H1 (cell line): ENCODE measurements around the gene SESN2. TPM values are rescaled to one million over a fixed set of nuclear protein-coding genes. Genes with fewer than 3 reads are reported as not detected.

Experiments used
- CTCF ChIA-PET: fragments of 300-600 bp; sonication (Branson Sonifier 250); formaldehyde crosslinking; loops from one replicate; lab custom pipeline; 2021; ENCODE audit not compliant: partially characterized antibody; lab: Charles Lee
- POLR2A ChIA-PET: fragments of 300-600 bp; sonication (Branson Sonifier 250); formaldehyde crosslinking; loops from one replicate; lab custom pipeline; 2021; ENCODE audit warnings: inconsistent platforms; ENCODE audit not compliant: partially characterized antibody; lab: Charles Lee
- DNase-seq, 2 experiments: peaks; one replicate each; pipeline versions ENCODE4 v3.0.0 to v3.0.0-alpha.2; 2010 to 2022; ENCODE audit warnings: low spot score in 2 of 2, low read depth in 1 of 2, mixed read lengths in 1 of 2
- FAIRE-seq: peaks from 2 replicates; lab custom pipeline; 2011; peaks lifted over from hg19 to GRCh38; lab: Jason Lieb, UNC
- H2AFZ ChIP-seq: 2 replicates; pipeline ENCODE4 v1.8.1; 2012; ENCODE audit warnings: low read length, inconsistent platforms
- H2AK5ac ChIP-seq: 2 replicates; pipeline ENCODE4 v1.6.1; 2013; ENCODE audit warnings: low read depth, low read length
- H2BK120ac ChIP-seq: replicated peaks from 2 replicates; pipeline ENCODE3; 2013; ENCODE audit warnings: low read depth, low read length, inconsistent platforms
- H2BK12ac ChIP-seq: 2 replicates; pipeline ENCODE4 v1.6.1; 2013; ENCODE audit warnings: low read depth, low read length
- H2BK15ac ChIP-seq: 2 replicates; pipeline ENCODE4 v1.6.1; 2013; ENCODE audit warnings: low read length
- H2BK20ac ChIP-seq: 2 replicates; pipeline ENCODE4 v1.6.1; 2013; ENCODE audit warnings: low read length
- H2BK5ac ChIP-seq: 2 replicates; pipeline ENCODE4 v1.6.1; 2013; ENCODE audit warnings: low read depth, low read length
- H3K14ac ChIP-seq: 2 replicates; pipeline ENCODE4 v1.6.1; 2013; ENCODE audit warnings: inconsistent platforms; ENCODE audit not compliant: insufficient read length
- H3K18ac ChIP-seq: 2 replicates; pipeline ENCODE4 v1.6.1; 2013; ENCODE audit warnings: low read length; ENCODE audit errors: extremely low read depth
- H3K23ac ChIP-seq: 2 replicates; pipeline ENCODE4 v1.6.1; 2013; ENCODE audit warnings: inconsistent platforms; ENCODE audit not compliant: insufficient read length
- H3K23me2 ChIP-seq: 2 replicates; pipeline ENCODE4 v1.6.1; 2013; ENCODE audit warnings: low read depth, low read length
- H3K27ac ChIP-seq: 2 replicates; pipeline ENCODE4 v1.6.1; 2011; ENCODE audit warnings: low read depth, low read length, inconsistent platforms
- H3K27me3 ChIP-seq, 4 experiments: replicated peaks in 1 of 4; 1 replicate in 1 of 4; 2 replicates in 3 of 4; pipeline versions ENCODE4 v1.6.1 to v1.8.1; 2011 to 2013; ENCODE audit warnings: low read length in 3 of 4, mild to moderate bottlenecking in 3 of 4, inconsistent platforms in 2 of 4, mixed read lengths in 2 of 4, moderate library complexity in 1 of 4; ENCODE audit not compliant: control insufficient read depth in 3 of 4, insufficient read depth in 3 of 4; ENCODE audit errors: extremely low read depth in 1 of 4
- H3K36me3 ChIP-seq, 4 experiments: 2 replicates each; pipeline versions ENCODE4 v1.6.1 to v1.8.1; 2011 to 2013; ENCODE audit warnings: mild to moderate bottlenecking in 4 of 4, low read length in 3 of 4, moderate library complexity in 2 of 4, control low read depth in 1 of 4, inconsistent platforms in 1 of 4; ENCODE audit not compliant: insufficient read depth in 4 of 4, control insufficient read depth in 2 of 4
- H3K4ac ChIP-seq: replicated peaks from 2 replicates; pipeline ENCODE3; 2013; ENCODE audit warnings: low read length, low read depth, mixed read lengths, inconsistent platforms; ENCODE audit not compliant: insufficient read length
- H3K4me1 ChIP-seq, 4 experiments: replicated peaks in 1 of 4; 1 replicate in 1 of 4; 2 replicates in 3 of 4; pipeline versions ENCODE4 v1.6.1 to v1.8.1; 2011 to 2013; ENCODE audit warnings: low read length in 3 of 4, inconsistent platforms in 2 of 4, mixed read lengths in 1 of 4; ENCODE audit not compliant: insufficient read depth in 4 of 4, control insufficient read depth in 3 of 4
- H3K4me2 ChIP-seq, 2 experiments: 2 replicates each; pipeline versions ENCODE4 v1.6.1 to v1.8.1; 2011 to 2013; ENCODE audit warnings: low read depth in 2 of 2, low read length in 2 of 2, control low read depth in 1 of 2, inconsistent platforms in 1 of 2, mild to moderate bottlenecking in 1 of 2; ENCODE audit not compliant: insufficient read depth in 1 of 2
- H3K4me3 ChIP-seq, 4 experiments: fragments of 200-600, 300-600 bp in 1 of 4; sonication (generic), shearing (Covaris generic), sonication (Bioruptor Twin) in 1 of 4; 2 replicates each; pipeline versions ENCODE4 v1.5.1 to v1.8.1; 2011 to 2016; ENCODE audit warnings: low read length in 4 of 4, low read depth in 3 of 4, control low read depth in 2 of 4, inconsistent platforms in 2 of 4, mild to moderate bottlenecking in 2 of 4, mixed read lengths in 1 of 4, moderate library complexity in 1 of 4; ENCODE audit not compliant: insufficient read depth in 2 of 4; ENCODE audit errors: extremely low read depth in 1 of 4
- H3K56ac ChIP-seq: replicated peaks from 2 replicates; pipeline ENCODE3; 2013; ENCODE audit warnings: low read depth, mild to moderate bottlenecking, mixed read lengths, low read length, inconsistent platforms; ENCODE audit not compliant: insufficient read length
- H3K79me1 ChIP-seq: 2 replicates; pipeline ENCODE4 v1.6.1; 2013; ENCODE audit warnings: low read depth, low read length, control low read depth
- H3K79me2 ChIP-seq, 2 experiments: 2 replicates each; pipeline versions ENCODE4 v1.6.1 to v1.8.1; 2012 to 2013; ENCODE audit warnings: low read length in 2 of 2, mild to moderate bottlenecking in 2 of 2, inconsistent platforms in 1 of 2; ENCODE audit not compliant: insufficient read depth in 2 of 2, control insufficient read depth in 1 of 2
- H3K9ac ChIP-seq, 4 experiments: replicated peaks in 1 of 4; 1 replicate in 1 of 4; 2 replicates in 3 of 4; pipeline versions ENCODE4 v1.6.1 to v1.8.1; 2011 to 2013; ENCODE audit warnings: low read depth in 3 of 4, low read length in 3 of 4, control low read depth in 2 of 4, mild to moderate bottlenecking in 2 of 4, moderate library complexity in 2 of 4, inconsistent platforms in 1 of 4; ENCODE audit errors: extremely low read depth in 1 of 4
- H3K9me3 ChIP-seq, 2 experiments: 2 replicates each; pipeline versions ENCODE4 v1.6.1 to v1.8.1; 2012 to 2013; ENCODE audit warnings: mild to moderate bottlenecking in 2 of 2, moderate library complexity in 2 of 2, control low read depth in 1 of 2, inconsistent platforms in 1 of 2, low read depth in 1 of 2, low read length in 1 of 2, mixed read lengths in 1 of 2; ENCODE audit not compliant: insufficient read depth in 2 of 2
- H4K20me1 ChIP-seq, 2 experiments: replicated peaks in 1 of 2; 2 replicates each; pipeline versions ENCODE3 to v1.8.1; 2011 to 2013; ENCODE audit warnings: inconsistent platforms in 2 of 2, low read length in 2 of 2, mild to moderate bottlenecking in 1 of 2; ENCODE audit not compliant: insufficient read depth in 2 of 2, control insufficient read depth in 1 of 2
- H4K5ac ChIP-seq: 2 replicates; pipeline ENCODE4 v1.6.1; 2013; ENCODE audit warnings: low read length, low read depth, mixed read lengths, inconsistent platforms; ENCODE audit not compliant: insufficient read length
- H4K8ac ChIP-seq: 2 replicates; pipeline ENCODE4 v1.8.0; 2013; ENCODE audit warnings: mild to moderate bottlenecking, moderate library complexity, low read length, inconsistent platforms; ENCODE audit not compliant: insufficient read depth; ENCODE audit errors: extremely low read depth
- H4K91ac ChIP-seq: replicated peaks from 2 replicates; pipeline ENCODE3; 2013; ENCODE audit warnings: low read length, mixed read lengths, inconsistent platforms; ENCODE audit not compliant: insufficient read length
- POLR2AphosphoS5 ChIP-seq: IDR thresholded peaks from 2 replicates; pipeline ENCODE4 v1.6.1; 2011; ENCODE audit warnings: low read depth, low read length
- SIN3A ChIP-seq, 2 experiments: IDR thresholded peaks in 1 of 2; conservative IDR thresholded peaks in 1 of 2; 2 replicates each; pipeline ENCODE4 v1.6.1; 2011 to 2012; ENCODE audit warnings: low read length in 2 of 2, improper control_type of control experiment in 1 of 2, low read depth in 1 of 2, mild to moderate bottlenecking in 1 of 2
- SP1 ChIP-seq: IDR thresholded peaks from 2 replicates; pipeline ENCODE4 v1.6.1; 2011; ENCODE audit warnings: low read depth, low read length
- SP4 ChIP-seq: IDR thresholded peaks from 2 replicates; pipeline ENCODE4 v1.6.1; 2012; ENCODE audit warnings: low read length, inconsistent platforms
- TAF1 ChIP-seq: IDR thresholded peaks from 2 replicates; pipeline ENCODE4 v1.6.1; 2011; ENCODE audit warnings: mild to moderate bottlenecking, low read depth, low read length
- ZNF274 ChIP-seq: IDR thresholded peaks from 2 replicates; pipeline ENCODE4 v1.7.0; 2012; ENCODE audit warnings: low read length, borderline replicate concordance; ENCODE audit errors: extremely low read depth
- WGBS, 2 experiments: shearing (Covaris generic) in 1 of 2; methylation state at CpG; one replicate each; pipeline versions ENCODE4 v1.1.6 to v1.1.7; 2013 to 2015; ENCODE audit warnings: low lambda C conversion rate in 2 of 2, mixed read lengths in 2 of 2, inconsistent platforms in 1 of 2, low coverage in 1 of 2, missing lambda C conversion rate in 1 of 2; ENCODE audit not compliant: insufficient replicate concordance in 2 of 2, insufficient coverage in 1 of 2, insufficient read length in 1 of 2; ENCODE audit errors: extremely low coverage in 1 of 2, missing lambda C conversion rate in 1 of 2; 5-methylcytosine and 5-hydroxymethylcytosine counted together
- long read RNA-seq, 2 experiments: library from RNA in 1 of 2; library from capped mRNA in 1 of 2; stranded (forward); transcript quantifications; one replicate each; pipeline ENCODE4 v2.0.0, GENCODE V29; 2021; ENCODE audit warnings: inconsistent platforms in 1 of 2
- polyA minus RNA-seq, 3 experiments: library from RNA; depleted of rRNA, polyadenylated mRNA; stranded (reverse); fragments of >200 nt; gene quantifications; 1 replicate in 2 of 3; 2 replicates in 1 of 3; pipeline ENCODE4 v1.2.3, GENCODE V29; 2011
- polyA plus RNA-seq, 7 experiments: library from polyadenylated mRNA; depleted of rRNA in 3 of 7; stranded (reverse) in 5 of 7; unstranded in 2 of 7; fragments of >200 nt in 5 of 7; fragments of 200-250 nt in 2 of 7; gene quantifications; 1 replicate in 5 of 7; 2 replicates in 1 of 7; 4 replicates in 1 of 7; pipeline versions ENCODE4 v1.2.1 to v1.2.3, GENCODE V29; 2011 to 2013; ENCODE audit warnings: missing spikeins in 2 of 7, mixed read lengths in 2 of 7
- total RNA-seq: library from RNA; stranded (reverse); fragmentation: NEBNext Ultra II Directional; extraction: Animal tissue kit (Norgen Biotek cat#: 25700); gene quantifications from 2 replicates; pipeline ENCODE4 v1.2.1, GENCODE V29; 2021

Gene SESN2, protein sequence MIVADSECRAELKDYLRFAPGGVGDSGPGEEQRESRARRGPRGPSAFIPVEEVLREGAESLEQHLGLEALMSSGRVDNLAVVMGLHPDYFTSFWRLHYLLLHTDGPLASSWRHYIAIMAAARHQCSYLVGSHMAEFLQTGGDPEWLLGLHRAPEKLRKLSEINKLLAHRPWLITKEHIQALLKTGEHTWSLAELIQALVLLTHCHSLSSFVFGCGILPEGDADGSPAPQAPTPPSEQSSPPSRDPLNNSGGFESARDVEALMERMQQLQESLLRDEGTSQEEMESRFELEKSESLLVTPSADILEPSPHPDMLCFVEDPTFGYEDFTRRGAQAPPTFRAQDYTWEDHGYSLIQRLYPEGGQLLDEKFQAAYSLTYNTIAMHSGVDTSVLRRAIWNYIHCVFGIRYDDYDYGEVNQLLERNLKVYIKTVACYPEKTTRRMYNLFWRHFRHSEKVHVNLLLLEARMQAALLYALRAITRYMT
- total RNA-seq (22.6 and 25.1 TPM in 2 replicates), polyA plus RNA-seq (2011; rRNA removed) (33.0 and 54.4 TPM in 2 replicates), polyA minus RNA-seq (2011; rRNA and poly(A)+ RNA removed) (35.6 and 41.8 TPM in 2 replicates)
- polyA plus RNA-seq (2011; cell fraction: cytosol; rRNA removed) = 37.0 TPM
- polyA plus RNA-seq (2011; cell fraction: nucleus; rRNA removed) = 57.7 TPM
- polyA plus RNA-seq (2012, experiment 1 of 2) = 21.4 to 30.0 TPM (median 25.6 TPM) in 4 replicates
- 37.1 TPM for polyA plus RNA-seq (2012, experiment 2 of 2)
- polyA plus RNA-seq (2013, experiment 1 of 2) = 20.7 TPM
- polyA plus RNA-seq (2013, experiment 2 of 2) = 19.6 TPM
- polyA minus RNA-seq (2011; cell fraction: cytosol; rRNA and poly(A)+ RNA removed) = 33.8 TPM
- polyA minus RNA-seq (2011; cell fraction: nucleus; rRNA and poly(A)+ RNA removed) = 23.1 TPM
- long read RNA-seq, experiment 1, transcript SESN2-201 (10 exons, 3,453 nt) = major isoform, 8 of 25 reads
- long read RNA-seq, experiment 1, partial matches to known transcripts = 17 of 25 reads
- long read RNA-seq, experiment 1, other reads (novel, unspliced or antisense) = 0 of 25 reads
- long read RNA-seq, experiment 2 = 0 reads

DNA sequence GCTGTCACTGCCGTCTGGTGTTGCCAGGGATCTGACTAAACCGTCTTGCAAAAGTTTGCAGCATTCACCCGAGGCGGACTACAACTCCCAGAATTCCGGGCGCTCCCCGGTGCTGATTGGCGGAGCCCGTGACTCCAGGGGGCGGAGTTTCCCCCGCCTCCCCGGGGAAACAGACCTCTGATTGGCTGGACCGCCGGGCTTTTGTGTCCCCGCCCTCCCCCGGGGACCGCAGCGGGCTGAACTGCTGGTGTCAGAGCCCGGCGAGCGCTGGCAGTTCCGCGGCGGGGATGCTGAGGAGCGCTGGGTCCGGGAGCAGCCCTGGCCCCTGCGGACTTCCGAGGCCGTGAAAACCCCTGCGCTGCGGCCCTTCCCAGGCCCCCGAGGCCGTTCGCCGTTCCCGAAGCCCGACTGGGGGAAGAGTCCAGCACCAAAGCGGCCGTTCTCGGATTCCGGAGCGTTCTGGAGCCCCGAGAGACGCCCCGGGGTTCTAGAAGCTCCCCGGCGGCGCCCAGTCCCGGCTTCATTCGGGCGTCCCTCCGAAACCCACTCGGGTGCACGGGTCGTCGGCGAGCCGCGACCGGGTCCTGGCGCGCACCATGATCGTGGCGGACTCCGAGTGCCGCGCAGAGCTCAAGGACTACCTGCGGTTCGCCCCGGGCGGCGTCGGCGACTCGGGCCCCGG lies at the start of gene SESN2:
SESN2 (plus strand) TSS at position 267 of the 682 bp plus-strand sequence; CDS start at position 597, 330 bp downstream.
- peak within 1 kb of the TSS; percentile 73 to 97 (median 88) for H3K4me3 ChIP-seq
- TF ChIP-seq SIN3A (conservative IDR thresholded peaks at IDR 0.05 in 1 of 2, IDR thresholded peaks at IDR 0.05 in 1 of 2; ENCODE audit: low read depth in 1 of 2, low read length in 2 of 2) = peak; percentile 46 to 72; a peak in 1 of 4 replicates
- TF ChIP-seq SP4 = no peak
- TF ChIP-seq SP1 = peak; percentile 84
- no peak for TF ChIP-seq ZNF274
- peak; percentile 80 for TF ChIP-seq POLR2AphosphoS5
- peak; percentile 95 for TF ChIP-seq TAF1

More for the DNA sequence above, at the start of gene SESN2:
- ChIA-PET POLR2A (interaction anchor here (0.6 to 19.5 kb wide), 27 partner anchors 9 to 534 kb away, joined by 3 to 324 read pairs (median 5); partner anchors contain the start of genes ATP5IF1, DNAJC8, EYA3 and FAM76A), CTCF (interaction anchor here (0.6 to 5.2 kb wide), 4 partner anchors 11 to 284 kb away, joined by 3 to 56 read pairs (median 4); no protein-coding TSS in a partner anchor)
- H4K5ac ChIP-seq = peak within 1 kb of the TSS; percentile 92
- DNase-seq = peak; percentile 94 to 99
- H3K4me2 ChIP-seq = peak within 1 kb of the TSS; percentile 77 to 100
- H2BK20ac ChIP-seq = no peak within 1 kb of the TSS
- peaks cover 14% of the 10 kb centered on the region for H3K79me1 ChIP-seq
- no peaks in the 10 kb centered on the region for H3K9me3 ChIP-seq
- H3K4me1 ChIP-seq = peaks cover 3 to 17% (median 11%) of the 10 kb centered on the region in 4 experiments; a peak in 5 of 7 replicates
- no peak for FAIRE-seq
- H2AK5ac ChIP-seq = peak within 1 kb of the TSS; percentile 86
- peak within 1 kb of the TSS; percentile 97; the same call in 1 of the 2 replicates for H2BK12ac ChIP-seq
- H2BK5ac ChIP-seq = peak within 1 kb of the TSS; percentile 96
- H3K36me3 ChIP-seq = peaks cover 0 to 4% (median 0%) of the 10 kb centered on the region in 4 experiments; a peak in 2 of 8 replicates
- H3K27ac ChIP-seq = peak within 1 kb of the TSS; percentile 67; the same call in 1 of the 2 replicates
- H3K23me2 ChIP-seq = peaks cover 12% of the 10 kb centered on the region
- H3K9ac ChIP-seq = peak within 1 kb of the TSS; percentile 79 to 98 (median 82)
- peak within 1 kb of the TSS; percentile 88 for H2BK15ac ChIP-seq
- peak within 1 kb of the TSS; percentile 98 for H3K18ac ChIP-seq
- H2BK120ac ChIP-seq = no peak within 1 kb of the TSS
- H3K23ac ChIP-seq = no peak within 1 kb of the TSS
- peak within 1 kb of the TSS; percentile 92 for H3K56ac ChIP-seq
- H3K4ac ChIP-seq = peak within 1 kb of the TSS; percentile 98
- peak within 1 kb of the TSS; percentile 46; the same call in 1 of the 2 replicates for H2AFZ ChIP-seq
- no peak within 1 kb of the TSS for H3K14ac ChIP-seq
- peaks cover 11 to 16% of the 10 kb centered on the region in 2 experiments for H4K20me1 ChIP-seq
- WGBS, 2 experiments = 1% methylated on average over 53 of the region's 76 CpGs; no CpG with 5 or more reads in 1 of the 2 experiments
- H3K79me2 ChIP-seq = peaks cover 29 to 43% of the 10 kb centered on the region in 2 experiments
- H4K8ac ChIP-seq = peak within 1 kb of the TSS; percentile 97
- no peaks in the 10 kb centered on the region for H3K27me3 ChIP-seq
- H4K91ac ChIP-seq = peak within 1 kb of the TSS; percentile 91
